ENCODE data around the gene DEGS2.

DEGS2 gene

DNA sequence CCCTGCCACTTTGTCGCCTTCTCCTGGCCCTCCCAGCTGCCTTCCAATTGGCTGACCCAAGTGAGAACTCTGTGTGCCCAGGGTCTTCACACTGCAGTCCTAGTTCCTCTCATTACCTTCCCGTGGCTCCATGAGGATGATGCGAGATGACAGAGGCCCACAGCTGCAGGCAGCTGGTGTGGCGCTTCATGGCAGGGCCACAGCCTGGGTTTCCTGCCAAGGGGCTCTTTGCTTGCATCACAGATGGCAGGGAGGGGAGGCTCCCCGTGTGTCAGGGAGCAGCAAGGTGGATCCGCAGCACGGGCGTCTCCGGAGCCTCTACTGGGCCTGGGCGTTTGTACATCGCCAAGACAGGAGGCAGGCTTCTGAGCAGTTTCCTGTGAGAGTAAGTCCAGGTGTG, 28.9 kb downstream of the DEGS2 start:
- no peak for DNase-seq

DNA sequence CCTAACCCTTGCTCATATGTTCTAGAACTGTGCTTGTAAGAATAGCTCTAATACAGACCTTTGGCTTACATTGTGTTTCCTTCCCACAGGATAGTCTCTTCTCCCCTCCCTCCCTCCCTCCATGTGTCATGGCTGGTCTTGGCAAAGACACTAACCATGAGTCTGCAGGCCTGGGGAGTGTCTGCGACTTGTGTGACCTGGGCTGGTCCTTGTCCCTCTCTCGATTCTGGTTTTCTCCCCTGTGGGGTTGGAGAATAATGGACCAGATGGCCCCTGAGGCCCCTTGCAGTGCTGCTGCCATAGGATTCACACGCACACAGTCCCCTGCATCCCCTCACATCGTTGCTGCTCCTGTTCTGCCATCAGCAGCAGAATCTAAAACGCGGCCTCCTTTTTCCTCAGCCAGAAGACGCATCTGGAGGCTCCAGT, 30.3 kb downstream of the DEGS2 start:
- no peak for DNase-seq

DNA sequence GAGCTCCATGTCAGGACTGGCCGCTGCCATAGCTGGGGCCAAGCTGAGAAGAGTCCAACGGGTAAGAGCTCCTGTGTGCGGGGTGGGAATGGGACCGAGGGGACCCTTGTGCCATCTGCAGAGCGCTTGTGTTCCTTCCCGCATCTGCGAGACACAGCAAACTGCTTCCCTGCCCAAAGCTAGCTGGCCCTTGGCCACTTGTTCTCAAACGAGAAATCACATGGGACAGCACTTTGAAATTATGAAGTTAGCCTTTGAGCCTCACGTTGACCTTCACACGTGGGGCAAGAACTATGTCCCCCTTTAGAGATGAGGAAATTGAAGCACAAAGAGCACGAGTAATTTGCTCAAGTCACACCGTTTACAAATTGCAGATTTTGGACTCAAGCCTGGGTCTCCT, 30.8 kb downstream of the DEGS2 start:
- DNase-seq: no peak

DNA sequence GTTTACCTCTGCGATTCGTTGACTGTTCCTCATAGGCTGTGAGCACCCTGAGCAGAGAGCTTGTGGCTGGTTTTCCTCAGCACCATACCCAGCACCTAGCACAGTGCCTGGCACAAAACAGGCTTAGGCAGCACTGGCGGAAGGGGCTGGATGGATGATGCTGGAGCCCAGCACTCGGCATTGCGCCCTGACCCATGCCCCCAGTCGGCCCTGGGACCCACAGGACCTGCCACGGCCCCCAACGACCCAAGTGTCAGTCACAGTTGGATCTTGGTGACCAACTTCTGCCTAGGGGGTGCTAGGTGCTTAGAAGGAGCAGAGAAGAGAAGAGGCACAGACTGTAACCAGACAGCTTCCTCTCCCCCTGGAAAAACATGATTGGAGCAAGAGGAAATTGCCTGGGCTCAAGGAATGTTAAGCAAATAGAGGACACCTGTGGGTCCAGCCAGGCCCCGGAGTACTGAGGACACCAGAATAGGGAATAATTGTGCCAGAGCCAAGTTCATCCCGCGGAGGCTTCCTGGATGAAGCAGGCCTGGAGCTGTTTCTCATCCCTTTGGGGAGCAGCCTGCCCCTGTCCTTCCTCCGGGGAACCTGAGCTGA, 31.5 kb downstream of the DEGS2 start:
- DNase-seq: no peak

DNA sequence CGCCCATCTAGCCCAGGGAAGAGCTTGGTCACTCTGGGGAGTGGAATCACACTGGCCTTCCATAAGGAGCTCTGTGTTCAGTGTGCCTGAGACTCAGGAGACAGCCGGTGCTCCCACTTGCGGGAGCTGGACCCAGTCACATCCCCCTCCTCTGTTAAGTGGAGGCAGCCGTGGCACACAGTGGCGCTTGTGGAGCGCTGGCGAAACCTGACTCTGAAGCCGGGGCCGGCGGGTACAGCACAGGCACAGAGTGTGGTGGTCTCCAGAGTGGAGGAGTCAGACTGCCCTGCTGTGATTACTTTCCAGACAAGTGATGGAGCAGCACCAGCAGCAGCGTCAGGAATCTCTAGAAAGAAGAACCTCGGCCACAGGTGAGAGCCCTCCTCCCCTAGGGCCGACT, 33.0 kb downstream of the DEGS2 start:
- DNase-seq: no peak

DNA sequence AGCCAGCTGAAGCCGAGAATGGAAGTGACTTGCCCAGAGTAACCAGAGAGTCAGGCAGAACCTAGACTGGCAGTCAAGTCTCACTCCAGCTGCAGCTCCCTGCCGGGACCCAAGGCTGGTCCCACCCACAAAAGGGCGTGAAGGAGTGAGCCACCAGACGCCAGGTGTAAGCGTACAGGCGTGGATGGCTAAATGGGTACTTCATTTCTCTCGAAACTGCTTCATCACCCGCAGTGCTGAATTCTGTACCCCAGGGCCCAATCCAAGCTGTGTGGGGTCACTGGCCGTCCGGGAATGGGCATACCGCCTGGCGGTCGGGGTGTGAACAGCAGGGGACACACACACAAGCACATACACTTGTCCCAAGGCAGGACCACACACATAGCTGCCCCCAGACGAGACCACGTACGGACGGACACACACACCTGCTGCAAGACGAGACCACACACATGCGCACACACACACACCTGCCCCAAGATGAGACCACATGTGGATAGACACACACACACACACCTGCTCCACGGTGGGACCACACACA, 34.8 kb downstream of the DEGS2 start:
- no peak for DNase-seq

DNA sequence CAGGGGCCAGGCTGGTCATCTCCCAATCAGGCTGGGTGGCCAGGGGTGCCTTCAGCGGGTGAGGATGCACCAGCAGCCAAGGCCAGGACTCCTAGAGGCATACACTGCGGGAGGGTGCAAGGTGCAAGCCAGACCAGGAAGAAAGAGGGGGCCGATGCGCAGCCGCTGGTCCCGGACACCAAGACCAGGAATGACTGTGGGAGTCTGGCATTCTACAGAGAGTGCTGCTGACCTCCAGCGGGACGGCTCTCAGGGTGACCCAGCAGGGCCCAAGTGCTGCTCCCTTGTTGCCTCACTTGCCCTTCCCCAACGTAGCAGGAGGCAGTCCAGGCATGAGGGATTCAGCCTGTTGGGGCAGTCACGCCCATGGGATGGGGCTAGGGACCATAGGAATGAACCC, 35.8 kb downstream of the DEGS2 start:
- DNase-seq: no peak

DNA sequence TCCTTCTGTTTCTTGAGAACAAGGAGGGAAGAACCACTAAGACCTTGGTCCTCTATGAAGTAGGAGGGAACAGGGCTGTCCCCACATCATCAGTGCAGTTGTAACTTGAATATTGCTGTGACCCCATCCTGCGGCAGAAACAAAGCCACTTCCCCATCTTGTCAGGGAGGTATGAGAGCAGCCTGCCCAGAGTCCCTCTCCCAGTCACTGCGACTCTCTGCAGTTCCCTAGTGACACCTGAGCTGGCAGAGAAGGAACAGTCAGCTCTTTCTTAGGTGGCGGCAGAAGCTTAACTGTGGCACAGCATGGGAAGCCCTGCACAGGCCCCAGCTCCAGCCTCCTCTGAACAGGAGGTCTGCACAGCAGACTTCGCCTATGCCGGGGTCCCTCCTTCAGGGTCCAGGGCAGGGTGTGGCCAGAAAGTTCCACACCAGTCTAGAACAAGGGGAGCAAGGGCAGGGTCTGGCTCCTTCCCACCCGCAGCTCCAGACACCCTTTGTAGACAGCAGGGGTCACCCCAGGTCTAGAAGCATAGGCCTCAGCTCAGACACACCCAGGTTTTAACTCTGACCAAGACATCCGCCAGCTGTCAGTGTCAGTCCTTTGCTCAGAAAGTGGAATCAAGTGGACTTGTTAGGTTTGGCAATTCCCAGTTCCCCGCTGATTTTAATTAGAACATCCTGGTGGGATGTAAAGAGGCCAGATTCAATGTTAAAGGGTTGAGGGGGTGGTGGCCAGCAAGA, 36.8 kb downstream of the DEGS2 start:
- no peak for DNase-seq

DNA sequence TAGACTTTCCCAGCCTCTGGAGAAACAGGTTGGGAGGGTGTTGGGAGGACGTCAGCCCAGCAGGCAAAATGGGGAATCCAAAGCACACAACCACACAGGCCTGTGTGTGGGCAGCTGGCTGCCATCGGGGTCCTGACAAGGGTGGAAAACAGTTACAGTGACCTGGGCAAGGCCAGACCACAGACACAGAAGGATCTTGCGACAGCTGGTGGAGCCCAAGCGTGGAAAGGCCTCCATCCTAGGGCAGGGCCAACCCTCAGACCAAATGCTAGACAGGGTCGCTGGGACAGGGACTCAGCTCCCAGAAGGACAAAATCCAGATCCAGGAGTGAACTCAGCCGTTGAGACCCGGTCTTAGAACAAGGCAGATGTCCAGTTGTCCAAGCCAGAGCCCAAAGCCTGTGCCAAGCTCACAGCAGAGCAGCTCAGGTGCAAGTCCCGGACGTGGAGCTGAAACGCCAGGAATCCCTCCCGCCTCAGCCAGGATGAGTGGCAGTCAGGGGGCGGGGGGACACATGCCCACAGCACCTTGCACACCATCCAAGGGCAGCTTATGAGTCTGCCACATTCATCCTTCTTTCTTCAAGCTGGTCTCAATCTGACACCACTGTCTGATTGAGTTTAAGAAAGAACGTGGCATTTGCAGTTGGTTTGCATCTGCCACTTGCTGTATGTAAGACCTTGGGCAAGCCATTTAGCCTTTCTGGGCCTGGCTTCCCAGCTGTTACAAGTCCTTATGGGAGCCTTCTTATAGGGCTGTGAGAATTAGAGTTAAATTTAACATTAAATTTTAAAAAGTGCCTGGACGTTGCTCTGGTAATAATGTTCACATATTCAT, 37.6 kb downstream of the DEGS2 start:
- DNase-seq: no peak

DNA sequence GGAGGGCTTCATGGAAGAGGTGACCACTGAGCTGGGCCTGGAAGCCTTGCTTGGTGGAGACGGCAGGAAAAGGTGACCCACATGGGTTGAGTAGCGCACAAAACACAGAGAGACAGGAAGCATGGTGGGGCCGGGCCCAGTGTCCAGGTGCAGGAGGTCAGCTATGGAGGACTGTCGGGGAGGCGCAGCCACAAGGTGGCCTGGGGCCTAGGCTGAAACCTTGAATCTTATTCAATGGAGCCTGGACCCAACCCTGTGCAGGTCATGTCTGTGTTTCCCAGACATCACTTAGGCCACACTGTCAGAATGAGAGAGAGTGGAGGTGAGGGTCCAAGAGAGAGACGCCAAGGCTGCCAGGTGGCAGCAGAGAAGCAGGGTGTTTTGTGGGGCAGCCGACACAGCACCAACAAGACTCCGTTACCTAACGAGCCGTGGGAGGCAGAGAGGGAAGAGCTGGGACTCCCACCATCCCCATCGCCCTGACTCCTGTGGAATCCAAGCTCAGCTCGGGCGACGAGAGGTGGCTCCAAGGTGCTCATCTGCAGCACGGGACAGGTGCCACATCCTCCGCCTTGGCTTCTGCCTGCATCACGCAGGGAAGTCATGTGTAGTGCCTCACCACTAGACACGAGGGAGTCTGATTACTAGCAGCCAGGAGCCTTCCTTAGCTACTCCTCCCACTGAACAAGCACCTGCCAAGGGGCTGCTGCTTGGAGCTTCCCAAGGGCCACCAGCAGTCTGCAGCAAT, 38.7 kb downstream of the DEGS2 start:
- DNase-seq: no peak

DNA sequence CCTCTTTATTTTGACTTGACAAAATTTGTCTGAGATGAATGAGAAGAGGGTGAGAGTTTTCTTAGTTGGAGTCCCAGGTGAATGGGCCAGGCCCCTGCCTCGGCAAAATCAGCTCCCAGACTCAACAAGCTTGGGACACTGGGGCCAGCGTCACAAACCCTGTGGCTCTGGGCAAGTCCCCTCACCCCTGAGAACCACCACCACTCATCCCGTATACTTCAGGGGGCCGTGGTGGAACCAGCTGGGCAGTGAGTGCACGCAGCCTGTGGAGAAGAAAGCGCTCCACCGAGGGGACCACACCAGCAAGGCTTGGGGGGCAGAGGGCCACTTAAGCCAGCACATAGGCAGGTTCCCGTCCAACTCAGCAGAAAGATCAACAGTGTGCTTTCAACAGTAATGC, 40.2 kb downstream of the DEGS2 start:
- no peak for DNase-seq

DNA sequence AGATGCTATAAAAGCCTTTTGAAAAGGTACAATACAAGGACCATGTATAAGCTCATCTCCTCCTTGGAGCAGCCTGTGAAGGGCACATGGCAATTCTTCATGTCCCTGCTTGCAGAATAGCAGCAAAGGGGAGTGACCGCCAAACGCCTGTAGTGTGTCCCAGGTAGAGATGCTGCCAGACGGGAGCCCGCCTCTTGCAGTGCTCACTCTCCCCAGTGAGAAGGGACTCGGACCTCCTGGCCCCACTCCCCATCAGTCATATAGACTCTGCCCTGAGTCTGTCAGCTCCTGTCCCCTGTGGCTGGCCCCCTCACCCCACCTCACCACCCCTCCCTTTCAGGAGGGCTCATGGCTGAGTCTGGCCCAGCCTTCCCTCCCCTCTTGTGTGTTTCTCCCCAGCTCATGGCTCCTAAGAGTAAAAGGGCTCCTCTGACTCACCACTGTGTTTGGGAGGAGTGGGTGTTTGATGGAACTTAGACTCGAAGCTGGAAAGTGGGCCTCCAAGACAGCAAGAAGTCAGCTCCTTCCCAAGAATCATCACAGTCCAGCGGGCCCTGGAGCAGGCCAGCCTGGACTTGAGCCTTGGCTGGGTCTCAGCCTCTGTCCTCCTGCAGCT, 40.9 kb downstream of the DEGS2 start:
- no peak for DNase-seq

DNA sequence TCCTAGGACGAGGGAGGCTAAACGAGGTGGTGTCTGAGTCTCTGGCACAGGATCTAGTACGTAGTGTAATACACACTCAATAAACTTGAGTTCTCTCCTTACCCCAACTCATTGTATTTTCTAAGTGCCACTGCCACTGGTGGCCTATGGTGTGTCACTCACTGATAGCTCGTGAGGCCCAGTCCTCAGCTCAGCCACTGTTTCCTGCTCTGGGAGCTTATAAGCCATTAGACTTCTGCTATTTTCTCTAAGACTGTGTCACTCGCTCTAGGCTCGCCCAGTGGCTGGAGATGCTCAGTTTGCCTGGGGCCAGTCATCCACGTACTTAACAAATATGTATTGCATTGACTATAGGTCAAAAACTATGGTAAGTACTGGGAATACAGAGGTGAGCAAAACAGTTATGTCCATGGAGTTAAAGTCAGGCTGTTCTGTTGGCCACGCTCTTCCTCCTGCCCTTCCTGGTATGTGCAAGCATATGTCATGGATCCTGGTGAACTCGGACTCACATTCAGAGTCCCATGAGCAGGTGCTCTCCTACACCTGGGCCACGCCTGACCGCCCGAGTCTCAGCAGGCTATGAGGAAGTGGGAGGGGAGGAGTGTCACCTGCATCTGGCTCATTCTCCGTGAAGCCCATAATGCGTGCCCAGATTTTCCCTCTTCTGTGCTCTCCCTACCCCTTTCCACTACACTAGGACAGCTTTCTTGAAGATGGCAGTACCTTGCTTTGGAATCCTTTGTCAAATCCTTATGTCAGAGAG, 41.6 kb downstream of the DEGS2 start:
- no peak for DNase-seq

DNA sequence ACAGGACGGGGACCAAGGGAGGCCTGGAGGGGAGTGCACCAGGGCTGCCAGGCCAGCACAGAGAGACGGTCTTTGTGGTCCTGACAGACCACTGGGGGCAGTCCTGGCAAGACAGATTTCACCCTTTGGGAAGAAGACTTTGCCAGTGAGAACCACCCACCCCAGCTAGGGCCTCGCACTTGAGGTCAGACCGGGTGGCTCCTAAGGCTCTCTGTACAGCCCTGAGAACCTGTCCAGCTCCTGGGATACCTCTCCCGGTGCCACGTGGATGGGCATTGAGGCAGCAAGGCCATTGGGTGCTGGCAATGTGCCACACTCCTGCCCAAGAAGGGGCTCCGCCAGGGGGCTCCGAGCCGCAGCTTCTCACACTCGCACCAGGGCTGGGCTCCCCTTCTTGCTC, 42.4 kb downstream of the DEGS2 start:
- DNase-seq: no peak

DNA sequence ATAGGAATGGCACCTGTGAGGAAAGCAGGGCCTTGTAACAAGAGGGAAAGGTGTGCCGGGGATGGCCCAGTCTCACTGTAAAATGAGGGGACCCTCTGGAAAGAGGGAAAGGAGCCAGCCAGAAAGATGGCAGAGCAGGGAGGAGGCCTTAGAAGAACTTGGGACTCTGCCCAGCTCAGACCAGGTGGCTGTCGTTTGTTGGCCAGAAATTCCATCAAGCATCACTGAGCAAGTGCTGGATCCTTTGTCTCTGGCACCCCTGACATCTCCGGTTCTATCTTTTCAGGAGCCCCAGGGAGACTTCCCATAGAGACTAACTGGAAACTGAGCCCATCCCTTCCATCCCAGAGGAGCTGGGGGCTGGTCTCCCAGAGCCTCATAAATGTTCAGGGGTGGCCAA, 43.3 kb downstream of the DEGS2 start:
- DNase-seq: no peak

DNA sequence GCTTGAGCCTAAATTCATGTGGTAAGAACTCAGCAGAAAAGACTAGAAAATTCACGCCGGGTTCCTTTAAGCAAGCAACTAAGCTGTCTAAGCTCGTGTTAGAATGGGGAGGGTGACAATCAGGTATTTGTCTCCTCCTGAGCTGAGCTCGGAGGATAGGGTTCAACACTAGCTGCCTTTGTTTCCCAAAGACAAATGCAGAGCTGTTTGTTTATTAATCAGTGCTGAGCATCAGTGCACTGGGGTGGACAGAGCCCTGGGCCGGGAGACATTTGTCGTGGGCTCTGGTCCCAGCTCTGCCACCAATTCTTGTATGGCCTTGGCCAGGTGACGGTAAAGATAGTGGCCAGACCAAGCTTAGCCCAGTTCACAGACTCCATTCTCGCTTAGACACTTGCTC, 43.7 kb downstream of the DEGS2 start:
- no peak for DNase-seq

DNA sequence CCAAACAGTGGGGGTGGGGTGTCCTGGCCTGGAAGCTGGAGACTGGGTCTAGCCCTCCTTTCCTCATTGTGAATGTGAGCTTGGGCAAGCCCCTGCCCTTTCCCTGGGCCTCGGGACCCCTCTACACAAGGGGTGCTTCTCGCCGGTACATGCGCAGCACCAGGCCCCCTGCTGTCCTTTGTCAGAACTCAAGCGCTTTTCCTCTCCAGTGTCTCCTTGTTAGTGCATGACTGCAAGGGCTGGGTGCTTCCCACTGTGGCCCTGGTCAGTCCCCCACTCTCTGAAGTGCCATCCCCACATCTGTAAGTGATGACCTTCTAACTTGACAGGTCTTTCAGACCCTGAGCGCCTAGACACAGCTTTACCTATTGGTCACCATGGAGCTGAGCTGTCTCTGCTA, 44.2 kb downstream of the DEGS2 start:
- no peak for DNase-seq

DNA sequence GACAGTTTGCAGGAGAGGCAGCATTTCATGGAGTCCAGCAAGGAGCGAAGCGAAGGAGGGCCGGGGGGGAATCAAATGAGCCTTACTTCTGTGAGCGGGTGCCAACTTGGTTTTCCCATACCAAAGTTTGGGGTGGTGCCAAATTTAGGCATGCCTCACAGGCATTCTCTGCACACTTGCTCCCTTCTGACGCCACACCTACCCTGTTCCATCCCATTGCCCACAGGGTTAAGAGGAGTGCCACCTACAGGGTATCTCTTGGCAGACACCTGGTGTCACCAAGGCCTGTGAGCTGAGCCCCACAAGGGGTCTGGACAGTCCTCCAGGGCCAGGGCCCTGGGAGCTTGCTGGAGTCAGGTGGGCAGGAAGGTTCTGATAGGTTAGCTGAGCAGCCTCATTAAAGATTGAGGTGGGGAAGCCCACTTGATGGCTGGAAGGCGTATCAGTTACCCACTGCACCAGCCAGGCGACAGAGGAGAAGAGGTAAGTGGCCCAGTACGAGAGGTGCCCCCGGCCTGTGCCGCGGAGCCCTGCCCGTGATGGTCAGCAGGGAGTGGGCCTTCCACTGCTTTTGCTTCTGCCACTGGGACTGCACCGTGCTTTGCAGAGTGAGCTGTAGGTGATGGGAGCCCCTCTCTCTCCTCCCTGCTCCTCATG, 45.2 kb downstream of the DEGS2 start:
- DNase-seq: no peak

DNA sequence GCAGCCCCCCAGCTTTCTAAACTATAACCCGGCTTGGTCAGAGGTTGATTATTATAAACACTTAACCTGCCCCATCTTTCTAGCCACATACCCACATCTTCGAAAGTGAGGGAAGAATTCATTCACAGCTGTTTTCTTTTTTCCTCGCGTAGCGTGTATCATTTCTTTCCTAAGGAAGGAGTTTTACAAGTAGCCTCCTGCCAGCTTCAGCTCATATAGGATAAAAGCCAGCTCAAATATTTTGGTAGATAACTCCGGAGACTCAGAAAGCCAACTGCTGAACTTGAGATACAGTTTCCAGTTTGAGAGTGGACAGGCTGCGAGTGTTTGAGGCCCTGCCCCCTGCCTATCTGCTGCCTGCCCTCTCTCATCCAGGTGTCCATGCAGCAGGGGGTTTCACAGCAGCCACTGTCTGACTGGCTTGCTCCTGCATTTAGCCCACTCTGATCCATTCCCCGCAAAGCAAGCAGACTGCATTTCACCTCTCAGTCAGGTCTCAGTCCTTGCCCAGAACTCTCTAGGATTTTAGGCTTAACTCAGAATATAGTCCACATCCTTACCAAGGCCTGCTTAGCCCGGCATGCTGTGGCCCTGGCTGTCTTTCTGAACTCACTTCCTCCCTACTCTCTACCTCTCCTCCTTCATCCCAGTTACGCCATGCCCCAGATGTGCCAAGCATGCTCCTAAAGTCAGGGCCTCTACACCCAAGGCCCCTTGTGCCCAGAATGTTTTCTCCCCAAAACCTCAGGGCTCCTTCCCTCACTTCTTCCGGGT, 47.3 kb downstream of the DEGS2 start:
- DNase-seq: no peak

DNA sequence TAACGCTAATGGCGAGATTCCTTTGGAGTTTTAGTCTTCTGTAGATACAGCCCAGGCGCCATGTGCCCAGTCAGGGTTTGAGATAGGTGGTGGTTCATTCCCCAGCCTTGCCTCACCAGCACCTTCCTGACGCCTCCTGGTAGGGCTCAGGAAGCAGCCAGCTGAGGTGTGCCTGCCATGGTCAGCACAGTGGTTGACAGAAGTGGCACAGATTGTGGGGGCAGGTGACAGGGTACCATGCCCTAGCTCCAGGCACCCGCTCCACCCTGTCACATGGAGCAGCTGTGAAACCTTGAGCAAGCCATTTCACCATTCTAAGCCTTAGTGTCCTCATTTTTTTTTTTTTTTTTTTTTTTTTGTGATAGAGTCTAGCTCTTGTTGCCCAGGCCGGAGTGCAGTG, 48.6 kb downstream of the DEGS2 start:
- DNase-seq: no peak

DNA sequence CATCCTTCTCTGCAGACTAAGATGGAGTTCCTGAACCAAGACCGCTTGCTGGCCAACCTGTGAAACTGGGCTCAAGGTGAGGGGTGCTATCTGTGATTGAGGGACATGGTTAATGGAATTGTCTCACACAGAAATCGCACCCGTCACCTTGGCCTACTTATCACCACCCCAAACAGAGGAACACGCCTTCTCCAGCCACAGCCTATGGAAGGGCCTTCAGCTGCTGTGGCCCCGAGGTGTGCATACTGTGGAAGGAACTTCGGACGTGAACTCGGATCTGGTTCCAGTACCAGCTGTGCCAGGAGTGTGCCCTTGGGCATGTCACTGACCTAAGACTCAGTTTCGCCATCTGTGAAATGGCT, 49.9 kb downstream of the DEGS2 start:
- no peak for DNase-seq
